ENCODE results near the gene DHCR7.
"Not testable (repeated sequence)": the region's sequence is repeated elsewhere in the genome, so short reads cannot be mapped to it uniquely, and the experiment has no call there.

The DHCR7 gene

GRCh38 chr11:71438650-71439049 lies 9.5 kb downstream of the DHCR7 start:
- no peak for DNase-seq

- DNase-seq, result no peak
Observed at GRCh38 chr11:71437879-71438278, 10.3 kb downstream of the DHCR7 start.

- no peak for DNase-seq
Observed at GRCh38 chr11:71437399-71437798, 10.8 kb downstream of the DHCR7 start.

- DNase-seq, result no peak
Observed at GRCh38 chr11:71436861-71437260, 11.3 kb downstream of the DHCR7 start.

GRCh38 chr11:71435278-71435951 lies 12.8 kb downstream of the DHCR7 start:
- DNase-seq, result no peak

- no peak for DNase-seq
Observed at GRCh38 chr11:71434576-71435130, 13.5 kb downstream of the DHCR7 start.

GRCh38 chr11:71433648-71434450 lies 14.3 kb downstream of the DHCR7 start:
- DNase-seq, result peak in 7 of 51 donors; percentile 11 to 60 (median 23)

GRCh38 chr11:71432761-71433647 lies 15.2 kb downstream of the DHCR7 start:
- peak in 34 of 51 donors; percentile 8 to 82 (median 46) for DNase-seq

- DNase-seq, result no peak
Observed at GRCh38 chr11:71431271-71431670, 16.9 kb downstream of the DHCR7 start.

GRCh38 chr11:71430166-71430565 lies 18.0 kb downstream of the DHCR7 start:
- no peak for DNase-seq

- DNase-seq, result no peak
Observed at GRCh38 chr11:71429701-71430100, 18.5 kb downstream of the DHCR7 start.

GRCh38 chr11:71428861-71429435 lies 19.2 kb downstream of the DHCR7 start:
- DNase-seq, result peak in 2 of 51 donors; percentile 17 to 24

GRCh38 chr11:71426413-71426812 lies 21.8 kb downstream of the DHCR7 start:
- DNase-seq, result no peak

GRCh38 chr11:71425860-71426259 lies 22.3 kb downstream of the DHCR7 start:
- peak in 1 of 51 donors; percentile 17 for DNase-seq

GRCh38 chr11:71425409-71425808 lies 22.8 kb downstream of the DHCR7 start:
- no peak for DNase-seq

- DNase-seq, result peak in 1 of 51 donors; percentile 56
Observed at GRCh38 chr11:71423181-71423790, 24.9 kb downstream of the DHCR7 start.

GRCh38 chr11:71422318-71422717 lies 25.9 kb downstream of the DHCR7 start:
- not testable (repeated sequence) for DNase-seq

- no peak for DNase-seq
Observed at GRCh38 chr11:71421392-71421950, 26.7 kb downstream of the DHCR7 start.

GRCh38 chr11:71420455-71421241 lies 27.5 kb downstream of the DHCR7 start:
- peak in 12 of 51 donors; percentile 5 to 53 (median 27) for DNase-seq

All from hypothalamus (tissue), 51 donors.